ENCODE results near the gene LRRC28.
A peak's percentile ranks its signal among the peaks of the same experiment; 100 is the strongest.

The LRRC28 gene

DNA sequence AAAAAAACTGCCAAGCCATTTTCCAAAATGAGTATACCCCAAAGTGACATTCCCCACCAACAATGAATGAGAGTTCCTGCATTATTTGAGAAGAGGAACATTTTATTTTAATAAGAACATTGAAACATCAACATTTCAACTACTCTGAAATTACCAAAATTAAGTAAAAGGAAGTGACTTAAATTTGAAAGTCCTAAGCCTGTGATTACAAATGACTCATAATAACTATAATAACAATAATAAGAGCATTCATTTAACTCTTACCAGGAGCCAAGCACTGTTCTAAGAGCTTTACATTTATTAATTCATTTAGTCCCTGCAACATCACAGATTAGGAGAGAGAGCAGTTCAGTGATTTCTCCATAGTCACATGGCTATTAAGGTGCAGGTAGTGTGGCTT, 32.4 kb downstream of the LRRC28 start:
- Histone ChIP-seq H3K9me3 (ENCODE audit: severe bottlenecking) (no peaks in the 10 kb centered on the region), H3K27ac (no peak overlapping the region), H3K4me3 (ENCODE audit: low read depth, low read length) (no peak overlapping the region), H3K36me3 (no peaks in the 10 kb centered on the region), H3K27me3 (ENCODE audit: insufficient read depth, low read depth, severe bottlenecking) (no peaks in the 10 kb centered on the region)
- TF ChIP-seq CTCF (IDR thresholded peaks at IDR 0.05; ENCODE audit: low read depth, low read length), result no peak
- no peak for DNase-seq

- Histone ChIP-seq H3K36me3 (peaks cover 11% of the 10 kb centered on the region; the same call in 1 of the 2 replicates), H3K9me3 (ENCODE audit: severe bottlenecking) (peaks cover 6% of the 10 kb centered on the region), H3K4me3 (ENCODE audit: low read depth, low read length) (no peak overlapping the region), H3K27ac (no peak overlapping the region), H3K27me3 (ENCODE audit: insufficient read depth, low read depth, severe bottlenecking) (no peaks in the 10 kb centered on the region)
- no peak for TF ChIP-seq CTCF (IDR thresholded peaks at IDR 0.05; ENCODE audit: low read depth, low read length)
- DNase-seq, result no peak
These were observed 40.4 kb downstream of the LRRC28 start for GRCh38 chr15:99291643-99292042.

- Histone ChIP-seq H3K36me3 (peaks cover 11% of the 10 kb centered on the region; the same call in 1 of the 2 replicates), H3K27ac (no peak overlapping the region), H3K9me3 (ENCODE audit: severe bottlenecking) (peaks cover 6% of the 10 kb centered on the region), H3K4me3 (ENCODE audit: low read depth, low read length) (no peak overlapping the region), H3K27me3 (ENCODE audit: insufficient read depth, low read depth, severe bottlenecking) (no peaks in the 10 kb centered on the region)
- no peak for TF ChIP-seq CTCF (IDR thresholded peaks at IDR 0.05; ENCODE audit: low read depth, low read length)
- DNase-seq, result no peak
These were observed 44.6 kb downstream of the LRRC28 start for GRCh38 chr15:99295840-99296239.

GRCh38 chr15:99296386-99296785, 45.1 kb downstream of the LRRC28 start:
- TF ChIP-seq CTCF (IDR thresholded peaks at IDR 0.05; ENCODE audit: low read depth, low read length), result no peak
- peaks cover 6% of the 10 kb centered on the region for H3K9me3 ChIP-seq (ENCODE audit: severe bottlenecking)
- no peak for DNase-seq
- H3K4me3 ChIP-seq (ENCODE audit: low read depth, low read length), result no peak overlapping the region
- H3K27ac ChIP-seq, result no peak overlapping the region
- peaks cover 11% of the 10 kb centered on the region; the same call in 1 of the 2 replicates for H3K36me3 ChIP-seq
- no peaks in the 10 kb centered on the region for H3K27me3 ChIP-seq (ENCODE audit: insufficient read depth, low read depth, severe bottlenecking)

GRCh38 chr15:99303907-99304306, 52.6 kb downstream of the LRRC28 start:
- no peak overlapping the region for H3K27ac ChIP-seq
- no peak overlapping the region for H3K4me3 ChIP-seq (ENCODE audit: low read depth, low read length)
- TF ChIP-seq CTCF (IDR thresholded peaks at IDR 0.05; ENCODE audit: low read depth, low read length), result no peak
- no peaks in the 10 kb centered on the region for H3K9me3 ChIP-seq (ENCODE audit: severe bottlenecking)
- H3K27me3 ChIP-seq (ENCODE audit: insufficient read depth, low read depth, severe bottlenecking), result no peaks in the 10 kb centered on the region
- no peak for DNase-seq
- H3K36me3 ChIP-seq, result no peaks in the 10 kb centered on the region

DNA sequence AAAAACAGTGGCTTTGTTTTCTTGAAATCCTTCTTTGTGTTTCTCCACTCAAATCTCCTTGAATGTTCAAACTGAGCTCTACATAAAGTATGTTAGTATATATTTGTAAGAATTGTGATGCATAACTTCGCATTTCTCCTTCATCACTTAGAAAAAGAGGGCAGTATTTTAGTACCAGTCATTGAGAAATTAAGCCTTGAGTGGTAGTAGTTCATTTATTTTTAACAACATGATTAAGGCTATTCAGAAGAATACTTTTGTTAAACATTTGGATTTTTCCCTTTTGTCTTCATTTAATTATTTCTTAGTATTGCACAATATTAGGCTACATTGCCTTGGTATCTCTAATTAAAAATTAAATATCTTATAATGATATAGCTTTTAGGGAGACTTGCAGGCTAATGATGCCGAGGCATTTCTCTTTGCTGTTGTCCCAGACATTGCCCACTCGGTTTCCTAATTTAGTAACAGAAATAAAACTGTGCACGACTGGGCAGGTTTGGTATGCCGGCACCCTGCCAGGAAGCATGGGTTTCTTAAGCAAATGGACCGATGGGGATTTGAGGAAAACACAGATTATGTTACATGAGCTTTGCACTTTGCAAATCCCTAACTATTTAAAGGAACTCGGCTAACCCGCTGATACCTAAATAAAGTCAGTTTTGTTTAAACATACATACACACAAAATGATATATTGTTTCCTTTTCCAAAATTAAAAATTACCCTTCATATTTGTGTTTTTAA, 54.7 kb downstream of the LRRC28 start:
- TF ChIP-seq CTCF (IDR thresholded peaks at IDR 0.05; ENCODE audit: low read depth, low read length), result no peak

More for the DNA sequence above, 54.7 kb downstream of the LRRC28 start:
- peak; percentile 64 for DNase-seq
- Histone ChIP-seq H3K36me3 (no peaks in the 10 kb centered on the region), H3K27me3 (ENCODE audit: insufficient read depth, low read depth, severe bottlenecking) (no peaks in the 10 kb centered on the region), H3K4me3 (ENCODE audit: low read depth, low read length) (peak overlapping the region; percentile 34), H3K27ac (peak overlapping the region; percentile 91), H3K9me3 (ENCODE audit: severe bottlenecking) (no peaks in the 10 kb centered on the region)

Measured in WERI-Rb-1 (cell line).